GM10266 (cell line): ENCODE data around the gene EEIG1.

ENCODE experiments used
- DNase-seq: peaks from one replicate; pipeline ENCODE4 v3.0.0; 2012; ENCODE audit errors: extremely low spot score
- TF ChIP-seq, protein P1 (sequence below): IDR thresholded peaks from 2 replicates; pipeline ENCODE4 v1.5.1; 2012; ENCODE audit warnings: mild to moderate bottlenecking, low read depth; ENCODE audit not compliant: control insufficient read depth, insufficient read depth; ENCODE audit errors: missing control alignments

EEIG1 gene

DNA sequence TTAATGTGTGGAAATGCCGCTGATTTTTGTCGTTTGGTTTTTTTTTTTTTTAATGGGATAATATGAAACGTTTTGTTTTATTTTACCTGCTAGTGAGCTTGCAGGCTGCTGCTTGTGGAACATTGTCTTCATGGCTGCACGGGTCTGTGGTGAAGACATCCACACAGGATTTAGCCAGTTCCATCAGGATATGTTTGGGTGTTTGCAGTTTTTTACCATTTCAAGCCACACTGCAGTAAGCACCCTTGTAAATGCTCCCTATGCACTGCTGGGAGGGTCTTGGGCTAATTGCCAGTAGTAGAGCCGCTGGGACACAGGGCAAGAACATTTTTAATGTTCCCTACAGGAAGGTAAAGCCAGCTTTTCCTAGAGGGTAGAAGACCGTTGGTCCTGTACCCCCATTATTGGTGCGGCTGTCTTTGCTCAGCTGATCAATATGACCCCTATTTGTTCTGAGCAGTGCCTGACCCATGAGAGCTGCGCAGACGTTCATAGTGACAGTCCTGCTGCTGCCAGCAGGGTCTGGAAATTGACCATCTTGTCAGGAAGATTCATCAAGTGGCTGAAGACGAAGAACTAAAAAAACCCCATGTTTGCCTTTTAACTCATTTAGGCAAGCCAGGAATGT is 20.5 kb upstream of the EEIG1 start:
- TF ChIP-seq, protein P1, sequence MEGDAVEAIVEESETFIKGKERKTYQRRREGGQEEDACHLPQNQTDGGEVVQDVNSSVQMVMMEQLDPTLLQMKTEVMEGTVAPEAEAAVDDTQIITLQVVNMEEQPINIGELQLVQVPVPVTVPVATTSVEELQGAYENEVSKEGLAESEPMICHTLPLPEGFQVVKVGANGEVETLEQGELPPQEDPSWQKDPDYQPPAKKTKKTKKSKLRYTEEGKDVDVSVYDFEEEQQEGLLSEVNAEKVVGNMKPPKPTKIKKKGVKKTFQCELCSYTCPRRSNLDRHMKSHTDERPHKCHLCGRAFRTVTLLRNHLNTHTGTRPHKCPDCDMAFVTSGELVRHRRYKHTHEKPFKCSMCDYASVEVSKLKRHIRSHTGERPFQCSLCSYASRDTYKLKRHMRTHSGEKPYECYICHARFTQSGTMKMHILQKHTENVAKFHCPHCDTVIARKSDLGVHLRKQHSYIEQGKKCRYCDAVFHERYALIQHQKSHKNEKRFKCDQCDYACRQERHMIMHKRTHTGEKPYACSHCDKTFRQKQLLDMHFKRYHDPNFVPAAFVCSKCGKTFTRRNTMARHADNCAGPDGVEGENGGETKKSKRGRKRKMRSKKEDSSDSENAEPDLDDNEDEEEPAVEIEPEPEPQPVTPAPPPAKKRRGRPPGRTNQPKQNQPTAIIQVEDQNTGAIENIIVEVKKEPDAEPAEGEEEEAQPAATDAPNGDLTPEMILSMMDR, result no peak
- DNase-seq, result no peak

DNA sequence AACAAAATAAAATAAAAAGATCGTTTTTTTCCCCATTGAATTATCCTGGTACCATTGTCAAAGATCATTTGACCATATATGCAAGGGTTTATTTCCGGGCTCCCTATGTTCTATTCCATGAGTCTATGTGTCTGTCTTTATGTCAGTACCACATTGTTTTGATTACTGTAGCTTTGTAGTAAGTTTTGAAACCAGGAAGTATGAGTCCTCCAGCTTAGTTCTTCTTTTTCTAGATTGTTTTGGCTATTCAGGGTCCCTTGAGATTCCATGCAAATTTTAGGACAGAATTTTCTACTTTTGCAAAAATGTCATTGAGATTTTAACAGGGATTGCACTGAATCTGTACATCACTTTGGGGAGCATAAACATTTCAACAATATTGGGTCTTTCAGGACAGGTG is 18.7 kb upstream of the EEIG1 start:
- no peak for DNase-seq
- TF ChIP-seq, protein P1, result no peak

DNA sequence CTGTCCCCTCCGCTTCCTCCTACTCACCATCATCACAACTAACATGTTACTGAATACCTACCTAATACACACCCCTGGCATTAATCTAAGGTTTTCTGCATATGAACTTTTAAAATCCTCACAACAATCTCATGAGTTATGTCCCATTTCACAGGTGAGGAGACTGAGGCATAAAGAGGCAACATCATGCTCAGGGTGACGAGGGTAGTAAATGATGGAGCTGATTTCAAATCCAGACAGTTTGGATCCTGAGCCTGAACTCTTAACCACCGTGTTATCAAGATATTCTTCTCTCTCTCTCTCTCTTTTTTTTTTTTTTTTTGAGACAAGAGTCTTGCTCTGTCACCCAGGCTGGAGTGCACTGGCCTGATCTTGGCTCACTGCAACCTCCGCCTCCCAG is 12.9 kb upstream of the EEIG1 start:
- TF ChIP-seq, protein P1, result no peak
- DNase-seq, result no peak

DNA sequence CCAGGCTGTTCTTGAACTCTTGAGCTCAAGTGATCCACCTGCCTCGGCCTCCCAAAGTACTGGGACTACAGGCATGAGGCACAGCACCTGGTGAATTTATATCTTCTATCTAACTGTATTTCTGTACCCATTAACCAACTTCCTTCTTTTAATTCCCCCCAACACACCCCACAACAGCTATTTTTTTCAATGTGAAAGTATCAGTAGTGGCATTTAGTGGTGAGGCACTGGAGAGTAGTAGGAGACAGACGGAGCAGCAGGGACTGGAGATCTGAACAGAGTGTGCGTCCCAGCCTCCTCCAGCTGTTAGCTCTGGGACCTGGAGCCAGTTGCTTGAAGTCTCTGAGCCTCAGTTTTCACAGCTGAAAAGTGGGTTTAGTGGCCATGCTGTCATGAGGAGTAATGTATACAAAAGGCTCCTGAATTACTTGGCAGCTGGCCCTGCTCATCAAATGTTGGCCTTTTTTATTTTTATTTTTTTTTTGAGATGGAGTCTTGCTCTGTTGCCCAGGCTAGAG is 11.0 kb upstream of the EEIG1 start:
- TF ChIP-seq, protein P1, result no peak

DNA sequence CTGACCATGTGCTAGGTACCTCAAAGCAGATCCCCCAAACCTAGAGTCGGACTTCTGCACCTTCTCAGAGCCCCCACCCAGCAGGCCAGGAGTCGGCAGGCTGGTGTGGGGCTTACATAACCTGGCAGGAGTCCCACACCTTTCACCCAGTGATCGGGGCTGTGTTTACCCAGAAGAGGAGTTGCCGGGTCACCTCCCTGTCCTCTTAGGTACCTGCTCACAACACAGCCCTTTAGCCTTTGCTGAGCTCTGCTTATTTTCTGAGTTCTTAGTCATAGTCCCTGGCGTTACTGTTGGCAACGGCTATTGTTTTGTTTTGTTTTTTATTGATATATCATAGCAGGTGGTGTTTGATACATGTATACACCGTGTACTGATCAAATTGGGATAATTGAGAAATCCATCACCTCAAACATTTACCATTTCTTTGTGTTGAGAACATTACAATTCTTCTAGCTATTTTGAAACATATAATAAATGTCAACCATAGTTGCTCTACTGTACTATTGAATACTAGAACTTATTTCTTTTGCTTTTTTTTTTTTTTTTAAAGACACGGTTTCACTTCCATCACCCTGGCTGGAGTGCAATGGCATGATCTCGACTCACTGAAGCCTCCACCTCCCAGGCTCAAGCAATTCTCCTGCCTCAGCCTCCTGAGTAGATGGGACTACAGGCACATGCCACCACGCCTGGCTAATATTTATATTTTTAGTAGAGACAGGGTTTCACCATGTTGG is 10.4 kb upstream of the EEIG1 start:
- TF ChIP-seq, protein P1, result no peak
- no peak for DNase-seq

More for the DNA sequence above, 11.0 kb upstream of the EEIG1 start:
- no peak for DNase-seq

DNA sequence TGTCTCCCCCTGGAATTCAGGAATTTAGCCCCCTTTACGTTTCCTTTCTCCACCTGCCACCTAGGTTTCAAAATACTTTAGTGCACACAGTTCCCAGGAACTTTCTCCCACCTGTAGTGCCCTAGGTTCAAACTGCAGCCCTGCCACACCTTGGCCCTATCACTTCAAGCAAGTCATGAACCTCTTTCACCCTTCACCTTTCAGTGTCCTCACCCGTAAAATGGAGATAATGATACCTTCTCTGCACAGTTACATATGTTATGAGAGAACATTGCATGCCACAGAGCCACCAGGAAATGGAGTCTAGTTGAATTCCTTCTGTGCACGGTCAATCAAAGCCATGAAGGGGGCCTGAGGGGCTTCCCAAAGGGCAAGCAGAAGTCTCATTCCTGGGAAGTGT is 9.8 kb upstream of the EEIG1 start:
- DNase-seq, result no peak
- TF ChIP-seq, protein P1, result no peak

DNA sequence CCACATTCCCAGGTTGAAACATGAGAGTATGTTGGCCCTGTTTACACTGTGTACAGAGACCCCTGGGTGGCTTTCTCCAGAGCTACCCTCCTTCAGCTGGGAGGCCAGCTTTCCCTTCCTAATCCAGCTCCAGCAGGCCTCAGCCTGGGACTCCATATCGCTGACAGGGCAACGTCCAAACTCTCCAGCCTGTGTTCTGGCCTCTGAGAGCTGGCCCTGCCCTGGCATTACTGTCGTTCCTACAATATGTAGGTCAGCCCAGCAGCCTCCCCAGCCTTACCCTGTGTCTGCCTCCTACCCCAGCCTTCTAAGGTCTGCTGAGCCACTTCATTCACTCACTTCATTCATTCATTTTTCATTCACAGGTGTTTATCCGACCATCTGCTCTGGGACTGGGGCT is 8.3 kb upstream of the EEIG1 start:
- DNase-seq, result no peak
- TF ChIP-seq, protein P1, result no peak
